Left forelimb (tissue), 1 donor: Measurements from ENCODE around the gene DRD3.

Source experiments
- DNase-seq: peaks from one replicate; pipeline ENCODE4 v3.0.0-alpha.2; 2018; ENCODE audit warnings: low spot score

The DRD3 gene

GRCh38 chr3:114120211-114120610, 58.6 kb downstream of the DRD3 start:
- no peak for DNase-seq

DNA sequence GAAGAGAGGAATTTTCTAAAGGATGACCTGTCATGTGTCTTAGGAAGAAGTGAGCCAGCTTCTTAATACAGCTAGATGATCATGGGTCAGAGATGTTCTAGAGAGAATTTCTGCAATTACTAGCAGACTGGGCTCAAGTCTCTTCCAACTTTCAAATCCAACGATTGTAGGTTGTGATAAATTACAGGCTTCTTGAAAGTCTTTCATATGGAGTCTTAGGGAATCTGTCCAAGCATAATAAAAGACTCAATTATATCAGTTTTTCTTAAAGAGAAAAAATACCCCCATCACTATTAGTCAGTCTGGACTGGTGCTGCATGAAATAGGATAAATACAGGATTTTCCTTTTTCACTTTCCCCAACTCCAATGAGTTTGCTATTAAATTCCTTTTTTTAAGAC, 59.1 kb downstream of the DRD3 start:
- no peak for DNase-seq

DNA sequence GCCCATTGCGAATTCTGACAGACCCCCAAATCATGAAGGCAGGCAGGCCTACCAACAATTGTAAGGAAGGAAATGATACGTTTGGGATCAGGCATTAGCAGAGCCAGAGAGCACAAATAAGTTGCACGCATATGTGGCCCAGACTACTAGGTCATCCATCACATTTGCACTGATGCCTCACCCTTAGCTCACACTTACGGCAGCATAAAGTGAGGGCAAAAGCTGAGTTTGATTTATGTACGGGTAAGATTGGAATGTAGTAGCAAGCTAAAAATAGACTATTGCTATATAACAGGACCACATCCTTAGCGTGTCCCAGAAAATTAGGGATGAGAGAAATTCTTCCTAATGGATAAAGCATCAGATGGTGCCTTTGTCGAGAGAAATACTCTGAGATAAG, 63.7 kb downstream of the DRD3 start:
- DNase-seq: no peak

DNA sequence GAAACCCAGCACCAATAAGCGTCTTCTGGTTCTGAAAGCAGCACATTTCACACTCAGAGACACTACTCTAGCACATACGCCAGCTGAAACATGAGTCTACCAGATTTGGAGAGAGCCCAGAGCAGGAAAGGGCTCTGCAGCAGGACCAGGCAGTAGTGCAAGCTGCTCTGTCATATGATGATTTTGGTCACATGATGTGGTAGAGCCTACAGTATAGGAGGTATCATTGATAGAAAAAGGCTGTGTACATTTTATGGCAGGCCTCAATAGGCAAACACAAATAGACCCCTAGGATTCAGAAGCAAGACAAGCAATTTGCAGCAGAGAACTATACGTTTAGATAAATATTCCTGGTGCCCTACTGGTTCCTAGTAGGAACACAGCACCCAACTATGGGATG, 64.1 kb downstream of the DRD3 start:
- DNase-seq: no peak

DNA sequence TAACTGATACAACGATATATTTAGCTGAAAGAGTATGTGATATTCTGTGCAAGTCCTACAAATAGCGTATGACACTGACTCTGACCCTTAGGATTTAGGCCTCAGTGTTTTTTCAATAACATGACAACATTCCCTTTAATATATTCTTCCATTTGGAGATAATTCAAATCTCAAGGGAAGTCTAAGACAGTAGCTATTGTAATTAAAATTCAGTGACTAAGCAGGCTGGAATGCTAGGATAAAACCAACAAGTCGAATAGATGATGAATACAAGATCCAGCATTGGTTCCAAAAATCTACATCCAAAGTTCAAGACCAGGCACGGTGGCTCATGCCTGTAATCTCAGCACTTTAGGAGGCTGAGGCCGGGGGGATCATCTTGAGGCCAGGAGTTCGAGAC, 66.2 kb downstream of the DRD3 start:
- no peak for DNase-seq

- DNase-seq: no peak
These were observed 67.6 kb downstream of the DRD3 start for GRCh38 chr3:114111060-114111770.

DNA sequence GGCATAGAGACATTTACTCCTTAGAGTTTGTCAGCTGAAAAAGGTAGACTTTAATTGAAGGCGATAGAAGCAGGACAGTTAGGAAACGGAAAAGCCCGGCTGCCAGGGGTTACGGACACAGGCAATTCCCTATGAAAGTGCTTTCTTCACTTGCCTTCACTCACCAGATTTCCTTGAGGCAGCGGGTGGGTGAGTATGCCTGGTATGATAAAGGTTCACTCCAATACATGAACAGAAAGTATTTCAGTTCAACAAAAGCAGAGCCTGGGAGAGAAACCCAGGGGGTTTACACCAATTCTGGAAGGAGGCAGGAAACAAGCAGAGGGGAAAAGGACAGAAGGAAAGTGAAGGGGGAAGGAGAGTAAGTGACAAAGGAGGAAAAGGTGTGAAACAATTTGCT, 68.4 kb downstream of the DRD3 start:
- no peak for DNase-seq

DNA sequence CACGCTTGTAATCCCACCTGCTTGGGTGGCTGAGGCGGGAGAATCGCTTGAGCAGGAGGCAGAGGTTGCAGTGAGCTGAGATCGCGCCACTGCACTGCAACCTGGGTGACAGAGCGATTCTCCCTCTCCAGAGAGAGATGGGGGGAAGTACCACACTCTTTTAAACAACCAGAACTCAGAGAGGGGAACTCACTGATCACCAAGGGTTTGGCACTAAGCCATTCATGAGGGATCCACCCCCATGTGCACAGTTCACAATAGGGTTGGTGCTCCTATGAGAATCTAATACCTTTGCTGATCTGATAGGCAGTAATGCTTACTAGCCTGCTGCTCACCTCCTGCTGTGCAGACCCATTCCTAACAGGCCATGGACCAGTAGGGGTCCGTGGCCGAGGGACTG, 70.7 kb downstream of the DRD3 start:
- no peak for DNase-seq

- DNase-seq: no peak
These were observed 74.4 kb downstream of the DRD3 start for GRCh38 chr3:114104414-114104813.

GRCh38 chr3:114103858-114104257, 75.0 kb downstream of the DRD3 start:
- DNase-seq: no peak

DNA sequence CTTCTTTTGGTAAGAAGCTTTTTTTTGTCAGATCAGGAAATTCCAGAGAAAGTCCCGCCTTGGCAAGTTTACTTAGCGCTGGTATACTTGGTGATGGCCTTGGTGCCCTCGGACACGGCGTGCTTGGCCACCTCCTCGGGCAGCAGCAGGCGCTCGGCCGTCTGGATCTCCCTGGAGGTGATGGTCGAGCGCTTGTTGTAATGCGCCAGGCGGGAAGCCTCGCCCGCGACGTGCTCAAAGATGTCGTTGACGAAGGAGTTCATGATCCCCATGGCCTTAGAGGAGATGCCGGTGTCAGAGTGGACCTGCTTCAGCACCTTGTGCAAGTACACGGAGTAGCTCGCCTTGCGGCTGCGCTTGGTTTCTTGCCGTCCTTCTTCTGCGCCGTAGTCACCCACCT, 75.7 kb downstream of the DRD3 start:
- DNase-seq: no peak

GRCh38 chr3:114101101-114101500, 77.8 kb downstream of the DRD3 start:
- DNase-seq: no peak

- DNase-seq: no peak
These were observed 83.1 kb downstream of the DRD3 start for GRCh38 chr3:114095796-114096195.

- DNase-seq: no peak
These were observed 85.3 kb downstream of the DRD3 start for GRCh38 chr3:114093596-114093995.

DNA sequence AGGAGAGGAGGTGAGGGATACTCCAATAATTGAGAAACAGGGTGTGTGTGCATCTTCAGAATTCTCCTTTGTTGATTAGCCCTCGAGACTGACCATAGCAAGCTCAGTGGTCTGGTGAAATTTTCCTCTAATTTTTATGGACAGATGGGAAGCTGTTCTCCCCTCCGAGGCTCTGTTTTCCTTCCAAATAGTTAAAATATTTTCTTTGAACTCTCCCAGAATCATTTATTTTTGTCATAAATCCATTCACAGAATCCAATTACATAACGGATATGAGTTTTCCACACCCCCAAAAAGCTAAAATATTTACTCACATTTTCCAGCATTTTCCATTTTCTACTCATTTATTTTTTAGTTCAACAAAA, 85.9 kb downstream of the DRD3 start:
- DNase-seq: no peak

DNA sequence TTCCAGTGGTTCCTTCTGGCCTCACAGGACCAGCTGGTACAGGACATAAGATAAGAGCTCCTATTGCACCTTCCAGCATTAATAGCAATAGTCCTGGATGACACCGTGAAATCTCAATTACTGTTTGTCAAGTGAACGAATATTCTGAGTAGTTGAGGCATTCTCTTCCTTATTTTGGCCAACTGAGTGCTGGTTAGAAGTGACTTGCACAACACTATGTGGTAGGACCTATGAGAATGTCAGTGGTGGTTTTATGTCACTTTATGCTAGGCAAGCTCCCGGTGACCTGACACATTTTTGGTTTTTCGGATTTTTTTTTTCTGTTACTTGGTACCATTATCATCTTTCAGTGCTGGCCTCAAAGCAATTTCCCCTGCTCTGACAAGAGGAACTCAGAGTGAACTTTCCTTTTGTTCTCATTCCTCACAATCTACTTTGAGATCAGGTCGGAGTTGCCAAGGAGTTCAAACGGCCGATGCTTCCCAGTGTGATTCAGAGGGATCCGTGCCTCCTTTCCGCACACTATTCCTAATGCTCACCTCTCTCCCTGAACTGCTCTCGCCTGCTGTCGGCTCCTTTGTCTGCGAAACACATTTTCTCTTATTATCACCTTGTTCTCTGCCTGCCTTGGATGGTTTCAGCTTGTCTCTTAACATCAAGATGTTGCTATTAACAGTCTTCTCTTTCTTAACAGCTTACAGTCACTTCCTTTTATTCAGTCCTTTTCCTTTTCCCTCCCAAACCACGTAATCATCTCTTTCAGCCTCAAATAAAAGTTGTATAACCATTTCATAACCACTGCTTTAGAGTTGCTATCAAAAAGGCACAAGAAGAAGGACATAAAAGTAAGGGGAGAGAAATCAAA, 86.5 kb downstream of the DRD3 start:
- no peak for DNase-seq

- no peak for DNase-seq
These were observed 89.2 kb downstream of the DRD3 start for GRCh38 chr3:114089675-114090074.

GRCh38 chr3:114086356-114086755, 92.5 kb downstream of the DRD3 start:
- no peak for DNase-seq

- no peak for DNase-seq
These were observed 95.7 kb downstream of the DRD3 start for GRCh38 chr3:114083112-114083511.

DNA sequence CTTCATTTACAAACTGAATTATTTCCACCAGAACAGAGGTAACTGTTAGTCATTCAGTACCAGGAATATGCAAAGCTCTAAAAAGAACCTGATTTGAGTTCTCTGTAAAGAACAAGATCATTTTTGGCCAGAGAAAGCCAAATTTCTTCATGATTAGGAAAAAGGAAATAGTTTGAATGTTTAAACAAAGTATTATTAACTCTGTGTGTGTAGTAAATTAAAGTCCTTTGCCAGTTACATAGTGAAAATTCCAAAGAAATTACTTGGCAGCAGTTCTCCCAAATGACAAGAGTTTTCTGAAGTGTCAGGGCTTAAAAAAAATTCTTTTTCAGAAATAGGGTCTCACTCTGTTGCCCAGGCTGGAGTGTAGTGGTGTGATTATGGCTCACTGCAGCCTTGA, 97.8 kb downstream of the DRD3 start:
- no peak for DNase-seq

- DNase-seq: no peak
These were observed 98.7 kb downstream of the DRD3 start for GRCh38 chr3:114080201-114080600.

DNA sequence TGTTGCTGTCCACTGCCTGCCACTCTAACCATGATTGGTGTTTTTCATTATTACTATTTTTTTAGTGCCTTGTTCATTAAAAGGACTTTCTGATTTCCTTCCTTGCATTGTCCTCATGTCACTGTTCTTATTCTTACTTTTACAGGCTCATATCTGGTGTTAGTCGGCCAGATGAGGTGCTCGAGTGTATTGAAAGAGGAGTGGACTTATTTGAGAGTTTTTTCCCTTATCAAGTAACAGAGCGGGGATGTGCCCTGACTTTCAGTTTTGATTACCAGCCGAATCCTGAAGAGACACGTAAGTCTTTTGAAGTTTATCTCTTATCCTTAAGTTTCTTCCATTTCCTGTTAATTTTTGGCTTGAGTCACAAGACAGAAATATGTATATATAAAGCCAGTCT, 99.1 kb downstream of the DRD3 start:
- DNase-seq: no peak

DNA sequence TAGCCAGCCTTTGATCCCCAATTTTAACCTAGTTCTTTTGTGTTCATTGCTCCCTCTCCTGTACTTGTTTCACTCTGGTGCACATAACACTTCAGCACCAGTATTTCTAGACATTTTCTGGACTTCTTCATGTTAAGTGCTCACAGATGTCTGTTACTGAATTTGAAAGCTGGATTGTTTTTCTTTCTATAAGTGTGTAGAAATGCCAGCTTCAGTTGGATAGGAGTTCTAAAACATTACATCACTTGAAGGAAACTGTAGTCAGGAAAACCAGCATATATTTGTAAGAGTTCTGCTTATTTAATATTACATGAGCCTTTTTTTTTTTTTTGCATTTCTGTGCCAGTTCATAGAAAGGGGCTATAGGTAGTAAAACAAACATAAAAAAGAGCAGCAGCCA, 100.7 kb downstream of the DRD3 start:
- no peak for DNase-seq
